Keratinocyte (primary cell): ENCODE measurements around the gene DDX51. TPM values are rescaled to one million over a fixed set of nuclear protein-coding genes. Genes with fewer than 3 reads are reported as not detected.

Source experiments
- DNase-seq: peaks from one replicate; pipeline ENCODE4 v3.0.0-alpha.2; 2011; ENCODE audit warnings: low read depth, missing footprints, low spot score
- FAIRE-seq: peaks from 2 replicates; lab custom pipeline; 2011; peaks lifted over from hg19 to GRCh38; lab: Jason Lieb, UNC
- H2AFZ ChIP-seq: 2 replicates; pipeline ENCODE4 v1.6.0; 2012; ENCODE audit warnings: low read length, control low read depth, inconsistent platforms; ENCODE audit not compliant: control insufficient read depth
- H3K27ac ChIP-seq: 2 replicates; pipeline ENCODE4 v1.5.1; 2011; ENCODE audit warnings: low read length; ENCODE audit not compliant: control insufficient read depth, insufficient read depth
- H3K27me3 ChIP-seq: 3 replicates; pipeline ENCODE4 v1.6.0; 2011; ENCODE audit warnings: low read length; ENCODE audit not compliant: control insufficient read depth, insufficient read depth; ENCODE audit errors: extremely low read depth
- H3K36me3 ChIP-seq, 2 experiments: 2 replicates in 1 of 2; 3 replicates in 1 of 2; pipeline ENCODE4 v1.5.1; 2011; ENCODE audit warnings: low read length in 2 of 2, mild to moderate bottlenecking in 1 of 2; ENCODE audit not compliant: control insufficient read depth in 2 of 2, insufficient read depth in 2 of 2; ENCODE audit errors: extremely low read depth in 1 of 2
- H3K4me1 ChIP-seq: 3 replicates; pipeline ENCODE4 v1.5.1; 2011; ENCODE audit warnings: low read length; ENCODE audit not compliant: control insufficient read depth, insufficient read depth; ENCODE audit errors: extremely low read depth
- H3K4me2 ChIP-seq: 3 replicates; pipeline ENCODE4 v1.6.0; 2011; ENCODE audit warnings: low read depth, low read length; ENCODE audit not compliant: control insufficient read depth, insufficient read depth; ENCODE audit errors: extremely low read depth
- H3K4me3 ChIP-seq, 3 experiments: fragments of 200-600 bp in 1 of 3; sonication (generic) in 1 of 3; 2 replicates in 2 of 3; 3 replicates in 1 of 3; pipeline ENCODE4 v1.5.1; 2011 to 2016; ENCODE audit warnings: low read length in 3 of 3, mild to moderate bottlenecking in 3 of 3, control low read depth in 2 of 3, inconsistent platforms in 1 of 3, low read depth in 1 of 3, mixed read lengths in 1 of 3, mixed run types in 1 of 3, moderate library complexity in 1 of 3; ENCODE audit not compliant: control insufficient read depth in 2 of 3, insufficient read depth in 2 of 3; ENCODE audit errors: extremely low read depth in 1 of 3
- H3K79me2 ChIP-seq: 2 replicates; pipeline ENCODE4 v1.6.0; 2012; ENCODE audit warnings: low read length; ENCODE audit not compliant: control insufficient read depth, insufficient read depth
- H3K9ac ChIP-seq: 3 replicates; pipeline ENCODE4 v1.6.0; 2011; ENCODE audit warnings: low read length; ENCODE audit not compliant: control insufficient read depth, insufficient read depth; ENCODE audit errors: extremely low read depth
- H3K9me1 ChIP-seq: 3 replicates; pipeline ENCODE4 v1.6.0; 2011; ENCODE audit warnings: low read length; ENCODE audit not compliant: control insufficient read depth, insufficient read depth; ENCODE audit errors: extremely low read depth
- H3K9me3 ChIP-seq: 2 replicates; pipeline ENCODE4 v1.5.1; 2012; ENCODE audit warnings: low read depth, low read length; ENCODE audit not compliant: control insufficient read depth
- H4K20me1 ChIP-seq: 3 replicates; pipeline ENCODE4 v1.6.0; 2011; ENCODE audit warnings: low read length; ENCODE audit not compliant: control insufficient read depth, insufficient read depth; ENCODE audit errors: extremely low read depth
- EZH2 ChIP-seq: IDR thresholded peaks from one replicate; pipeline ENCODE4 v1.6.1; 2012; ENCODE audit warnings: inconsistent platforms, mild to moderate bottlenecking, low read length, moderate library complexity
- dilution Hi-C: fragments of 300-500 bp; cut with MboI; formaldehyde crosslinking; loops from one replicate; pipeline ENCODE4 v1.7.0; 2020; ENCODE audit warnings: low sequenced_read_pairs; ENCODE audit not compliant: extremely low pct_ligation_motif_present
- polyA plus RNA-seq, 5 experiments: library from polyadenylated mRNA; depleted of rRNA in 3 of 5; stranded (reverse) in 3 of 5; stranded (forward) in 1 of 5; unstranded in 1 of 5; fragments of >200 nt; gene quantifications; 1 replicate in 1 of 5; 2 replicates in 3 of 5; 3 replicates in 1 of 5; pipeline versions ENCODE4 v1.2.1 to v1.2.3, GENCODE V29; 2011 to 2012; ENCODE audit warnings: missing spikeins in 2 of 5, low read depth in 1 of 5, low replicate concordance in 1 of 5
- TF ChIP-seq, protein P1 (sequence below), 3 experiments: IDR thresholded peaks in 1 of 3; conservative IDR thresholded peaks in 1 of 3; optimal IDR thresholded peaks in 1 of 3; 2 replicates in 2 of 3; 3 replicates in 1 of 3; pipeline versions ENCODE3 to v1.5.1; 2011; ENCODE audit warnings: low read length in 3 of 3, mild to moderate bottlenecking in 3 of 3, moderate library complexity in 2 of 3, control low read depth in 1 of 3, inconsistent platforms in 1 of 3; ENCODE audit not compliant: insufficient read depth in 2 of 3; ENCODE audit errors: extremely low read depth in 1 of 3

Gene DDX51
- polyA plus RNA-seq, 1 donor (not counting 4 experiments of a cell fraction or from before 2014, with no cell fraction given) = 7.4 TPM

DNA sequence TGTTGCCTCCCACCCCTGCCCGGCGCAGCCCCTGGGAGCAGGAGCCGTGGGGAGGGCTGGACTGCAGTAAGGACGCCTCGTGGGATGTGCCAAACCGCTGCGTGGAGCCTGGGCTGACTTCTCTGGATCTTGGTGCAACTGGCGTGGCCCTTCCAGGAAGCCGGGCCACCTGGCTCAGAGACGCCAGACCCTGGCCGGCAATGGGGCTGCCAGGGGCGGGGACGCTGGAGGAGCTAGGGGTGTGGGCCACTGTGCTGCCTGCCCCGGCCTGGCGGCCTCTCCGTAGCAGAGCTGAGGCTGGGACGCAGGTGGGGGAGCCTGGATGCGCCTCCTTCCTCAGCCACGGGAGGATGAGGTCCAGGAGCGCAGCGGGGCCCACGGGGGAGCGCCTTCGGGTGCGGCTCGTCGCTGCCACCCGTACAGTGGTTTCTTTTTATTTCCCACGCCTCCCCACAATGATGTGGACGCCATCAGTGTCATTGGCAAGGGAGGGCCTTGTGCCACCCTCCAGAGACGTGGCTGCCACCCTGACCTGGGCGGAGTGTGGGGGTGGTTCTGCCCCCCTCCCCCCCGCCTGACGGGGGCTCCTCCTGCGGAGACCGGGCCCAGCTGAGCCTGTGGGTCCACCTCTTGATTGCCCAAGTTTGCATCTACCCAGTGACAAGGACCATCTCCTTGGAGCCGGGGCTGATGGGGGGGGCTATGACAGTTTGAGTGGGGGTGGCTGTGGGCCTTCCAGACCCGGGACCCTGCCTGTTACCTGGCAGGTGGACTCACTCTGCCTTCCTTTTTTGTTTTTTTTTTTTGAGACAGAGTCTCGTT is 11.3 kb downstream of the DDX51 start:
- Histone ChIP-seq H3K4me1 (no peaks in the 10 kb centered on the region), H2AFZ (no peak overlapping the region), H3K36me3 (peaks cover 0 to 4% of the 10 kb centered on the region in 2 experiments), H4K20me1 (no peaks in the 10 kb centered on the region), H3K79me2 (no peaks in the 10 kb centered on the region), H3K9ac (no peak overlapping the region), H3K27ac (no peak overlapping the region), H3K27me3 (no peaks in the 10 kb centered on the region), H3K9me1 (no peaks in the 10 kb centered on the region), H3K4me2 (no peak overlapping the region), H3K9me3 (no peaks in the 10 kb centered on the region), H3K4me3 (no peak overlapping the region)
- no peak for DNase-seq
- FAIRE-seq = no peak
- TF ChIP-seq EZH2 = no peak
- TF ChIP-seq, protein P1, sequence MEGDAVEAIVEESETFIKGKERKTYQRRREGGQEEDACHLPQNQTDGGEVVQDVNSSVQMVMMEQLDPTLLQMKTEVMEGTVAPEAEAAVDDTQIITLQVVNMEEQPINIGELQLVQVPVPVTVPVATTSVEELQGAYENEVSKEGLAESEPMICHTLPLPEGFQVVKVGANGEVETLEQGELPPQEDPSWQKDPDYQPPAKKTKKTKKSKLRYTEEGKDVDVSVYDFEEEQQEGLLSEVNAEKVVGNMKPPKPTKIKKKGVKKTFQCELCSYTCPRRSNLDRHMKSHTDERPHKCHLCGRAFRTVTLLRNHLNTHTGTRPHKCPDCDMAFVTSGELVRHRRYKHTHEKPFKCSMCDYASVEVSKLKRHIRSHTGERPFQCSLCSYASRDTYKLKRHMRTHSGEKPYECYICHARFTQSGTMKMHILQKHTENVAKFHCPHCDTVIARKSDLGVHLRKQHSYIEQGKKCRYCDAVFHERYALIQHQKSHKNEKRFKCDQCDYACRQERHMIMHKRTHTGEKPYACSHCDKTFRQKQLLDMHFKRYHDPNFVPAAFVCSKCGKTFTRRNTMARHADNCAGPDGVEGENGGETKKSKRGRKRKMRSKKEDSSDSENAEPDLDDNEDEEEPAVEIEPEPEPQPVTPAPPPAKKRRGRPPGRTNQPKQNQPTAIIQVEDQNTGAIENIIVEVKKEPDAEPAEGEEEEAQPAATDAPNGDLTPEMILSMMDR (optimal IDR thresholded peaks at IDR 0.05 in 1 of 3, IDR thresholded peaks at IDR 0.05 in 1 of 3, conservative IDR thresholded peaks at IDR 0.05 in 1 of 3; ENCODE audit: extremely low read depth in 1 of 3, insufficient read depth in 2 of 3, low read length in 3 of 3) = no peak
- dilution Hi-C loops = no loop called here

DNA sequence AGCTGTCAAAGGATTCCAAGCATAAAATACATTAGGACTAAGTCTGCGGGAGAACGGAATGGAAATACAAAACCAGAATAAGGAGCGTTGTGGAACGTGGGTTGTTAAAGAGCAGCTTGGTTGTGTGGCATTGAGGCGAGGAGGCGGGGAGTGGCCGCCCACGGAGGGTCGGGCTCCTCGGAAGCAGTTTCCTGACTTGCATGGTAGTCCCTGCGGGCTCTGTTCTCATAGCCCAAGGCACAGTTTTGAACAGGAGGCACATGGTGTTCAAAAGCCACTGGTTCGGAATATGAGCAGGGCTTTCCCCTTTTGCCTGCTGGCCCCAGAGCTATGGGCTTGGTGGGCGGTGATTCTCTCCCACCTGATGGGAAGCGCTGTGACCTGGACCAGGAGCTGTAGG is 12.2 kb downstream of the DDX51 start:
- Histone ChIP-seq H3K4me3 (no peak overlapping the region), H4K20me1 (no peaks in the 10 kb centered on the region), H3K9me1 (no peaks in the 10 kb centered on the region), H3K79me2 (no peaks in the 10 kb centered on the region), H3K9me3 (no peaks in the 10 kb centered on the region), H3K27ac (no peak overlapping the region), H3K36me3 (peaks cover 0 to 8% of the 10 kb centered on the region in 2 experiments), H3K9ac (no peak overlapping the region), H2AFZ (no peak overlapping the region), H3K4me1 (no peaks in the 10 kb centered on the region), H3K27me3 (no peaks in the 10 kb centered on the region), H3K4me2 (no peak overlapping the region)
- TF ChIP-seq, protein P1 (optimal IDR thresholded peaks at IDR 0.05 in 1 of 3, IDR thresholded peaks at IDR 0.05 in 1 of 3, conservative IDR thresholded peaks at IDR 0.05 in 1 of 3; ENCODE audit: extremely low read depth in 1 of 3, insufficient read depth in 2 of 3, low read length in 3 of 3) = no peak
- TF ChIP-seq EZH2 = no peak
- dilution Hi-C loops = no loop called here
- DNase-seq = no peak
- no peak for FAIRE-seq
